Activated CD4-positive, alpha-beta memory T cell treated with anti-CD3 and anti-CD28 coated beads, Interleukin-2, amount 10 ng/mL, durations not matched to agents 7 days and 5 days (primary cell): ENCODE results near the gene RBFOX2. TPM values are rescaled to one million over a fixed set of nuclear protein-coding genes. Genes with fewer than 3 reads are reported as not detected.

Experiments
- CTCF ChIA-PET: fragments of 350-600 bp; sonication (Branson Sonifier 250); formaldehyde crosslinking; loops from one replicate; lab custom pipeline; 2021; ENCODE audit warnings: antibody characterized with exemption, inconsistent platforms; lab: Charles Lee
- POLR2A ChIA-PET: fragments of 350-600 bp; sonication (Branson Sonifier 250); formaldehyde crosslinking; loops from one replicate; lab custom pipeline; 2021; ENCODE audit warnings: antibody characterized with exemption; lab: Charles Lee
- DNase-seq: peaks from one replicate; pipeline ENCODE4 v3.0.0-alpha.2; 2020
- H3K27ac Mint-ChIP-seq: one replicate; pipeline ENCODE4 v1.8.0; 2021; ENCODE audit warnings: mild to moderate bottlenecking, mixed read lengths
- H3K27me3 Mint-ChIP-seq: one replicate; pipeline ENCODE4 v1.8.0; 2021; ENCODE audit warnings: mixed read lengths
- H3K36me3 Mint-ChIP-seq: one replicate; pipeline ENCODE4 v1.8.0; 2021; ENCODE audit warnings: low read depth, mixed read lengths
- H3K4me1 Mint-ChIP-seq: one replicate; pipeline ENCODE4 v1.8.0; 2021; ENCODE audit warnings: mixed read lengths
- H3K4me3 Mint-ChIP-seq: one replicate; pipeline ENCODE4 v1.8.0; 2021; ENCODE audit warnings: mild to moderate bottlenecking, mixed read lengths
- H3K9me3 Mint-ChIP-seq: one replicate; pipeline ENCODE4 v1.8.0; 2021; ENCODE audit warnings: mixed read lengths
- total RNA-seq, 2 experiments: library from RNA; stranded (reverse); gene quantifications; one replicate each; pipeline ENCODE4 v1.2.3, GENCODE V29; 2021

RBFOX2 gene
- total RNA-seq, 2 experiments from 2014 or later, result 0.83 to 1.4 TPM

GRCh38 chr22:35923026-35923425 is 105.6 kb downstream of the RBFOX2 start:
- peaks cover 4% of the 10 kb centered on the region for H3K4me1 Mint-ChIP-seq
- ChIA-PET POLR2A (interaction anchor here (1.4 kb wide), 1 partner anchor 10 kb away, joined by 3 read pairs; no protein-coding TSS in a partner anchor), CTCF (interaction anchor here (1.3 kb wide), 1 partner anchor 81 kb away, joined by 4 read pairs; no protein-coding TSS in a partner anchor)
- H3K4me3 Mint-ChIP-seq, result no peak overlapping the region
- DNase-seq, result no peak
- H3K27me3 Mint-ChIP-seq, result peaks cover 2% of the 10 kb centered on the region
- H3K36me3 Mint-ChIP-seq, result no peaks in the 10 kb centered on the region
- H3K9me3 Mint-ChIP-seq, result no peaks in the 10 kb centered on the region
- H3K27ac Mint-ChIP-seq, result no peak overlapping the region

GRCh38 chr22:35921777-35922176 is 106.8 kb downstream of the RBFOX2 start:
- Mint-ChIP-seq H3K27ac (no peak overlapping the region), H3K36me3 (no peaks in the 10 kb centered on the region), H3K4me3 (no peak overlapping the region), H3K27me3 (no peaks in the 10 kb centered on the region), H3K4me1 (peaks cover 4% of the 10 kb centered on the region), H3K9me3 (no peaks in the 10 kb centered on the region)
- peak; percentile 40 for DNase-seq
- ChIA-PET CTCF (interaction anchor here (0.9 to 1.3 kb wide), 3 partner anchors 80 to 295 kb away, joined by 3 to 4 read pairs (median 4); no protein-coding TSS in a partner anchor), POLR2A (no interaction called here)

GRCh38 chr22:35921044-35921443 is 107.6 kb downstream of the RBFOX2 start:
- Mint-ChIP-seq H3K27me3 (no peaks in the 10 kb centered on the region), H3K9me3 (no peaks in the 10 kb centered on the region), H3K36me3 (no peaks in the 10 kb centered on the region), H3K4me1 (peaks cover 4% of the 10 kb centered on the region), H3K4me3 (no peak overlapping the region), H3K27ac (no peak overlapping the region)
- ChIA-PET CTCF (interaction anchor here (0.6 kb wide), 1 partner anchor 95 kb away, joined by 3 read pairs; no protein-coding TSS in a partner anchor), POLR2A (no interaction called here)
- DNase-seq, result no peak

GRCh38 chr22:35919002-35919542 is 109.6 kb downstream of the RBFOX2 start:
- POLR2A ChIA-PET, result no interaction called here
- CTCF ChIA-PET, result interaction anchor here (0.7 to 1.2 kb wide), 2 partner anchors 12 to 16 kb away, joined by 3 read pairs; no protein-coding TSS in a partner anchor
- no peak overlapping the region for H3K27ac Mint-ChIP-seq

GRCh38 chr22:35918456-35918855 is 110.2 kb downstream of the RBFOX2 start:
- Mint-ChIP-seq H3K27me3 (peaks cover 2% of the 10 kb centered on the region), H3K4me1 (peaks cover 11% of the 10 kb centered on the region), H3K9me3 (no peaks in the 10 kb centered on the region), H3K36me3 (no peaks in the 10 kb centered on the region), H3K27ac (no peak overlapping the region), H3K4me3 (no peak overlapping the region)
- POLR2A ChIA-PET, result no interaction called here
- CTCF ChIA-PET, result interaction anchor here (1.2 kb wide), 1 partner anchor 13 kb away, joined by 3 read pairs; no protein-coding TSS in a partner anchor
- DNase-seq, result no peak

More at GRCh38 chr22:35919002-35919542, 109.6 kb downstream of the RBFOX2 start:
- Mint-ChIP-seq H3K4me3 (no peak overlapping the region), H3K36me3 (no peaks in the 10 kb centered on the region), H3K4me1 (peaks cover 11% of the 10 kb centered on the region), H3K9me3 (no peaks in the 10 kb centered on the region), H3K27me3 (peaks cover 2% of the 10 kb centered on the region)
- DNase-seq, result no peak

- no peaks in the 10 kb centered on the region for H3K36me3 Mint-ChIP-seq
- H3K27me3 Mint-ChIP-seq, result peaks cover 2% of the 10 kb centered on the region
- ChIA-PET CTCF (no interaction called here), POLR2A (no interaction called here)
- peaks cover 11% of the 10 kb centered on the region for H3K4me1 Mint-ChIP-seq
- no peaks in the 10 kb centered on the region for H3K9me3 Mint-ChIP-seq
- no peak overlapping the region for H3K4me3 Mint-ChIP-seq
- no peak overlapping the region for H3K27ac Mint-ChIP-seq
- DNase-seq, result no peak
Measured at GRCh38 chr22:35917651-35918050, 111.0 kb downstream of the RBFOX2 start.

GRCh38 chr22:35915477-35916013 is 113.1 kb downstream of the RBFOX2 start:
- CTCF ChIA-PET, result interaction anchor here (1.1 to 1.3 kb wide), 2 partner anchors 150 to 565 kb away, joined by 3 to 5 read pairs; no protein-coding TSS in a partner anchor
- H3K9me3 Mint-ChIP-seq, result no peaks in the 10 kb centered on the region
- H3K4me1 Mint-ChIP-seq, result peaks cover 7% of the 10 kb centered on the region
- H3K27me3 Mint-ChIP-seq, result peaks cover 2% of the 10 kb centered on the region
- no peaks in the 10 kb centered on the region for H3K36me3 Mint-ChIP-seq
- DNase-seq, result no peak
- POLR2A ChIA-PET, result no interaction called here
- H3K27ac Mint-ChIP-seq, result no peak overlapping the region
- H3K4me3 Mint-ChIP-seq, result no peak overlapping the region

- Mint-ChIP-seq H3K9me3 (no peaks in the 10 kb centered on the region), H3K4me3 (no peak overlapping the region), H3K27ac (no peak overlapping the region), H3K36me3 (no peaks in the 10 kb centered on the region), H3K4me1 (peaks cover 7% of the 10 kb centered on the region), H3K27me3 (peaks cover 2% of the 10 kb centered on the region)
- DNase-seq, result no peak
- POLR2A ChIA-PET, result no interaction called here
- CTCF ChIA-PET, result interaction anchor here (1.1 kb wide), 1 partner anchor 151 kb away, joined by 5 read pairs; no protein-coding TSS in a partner anchor
Measured at GRCh38 chr22:35914665-35915476, 113.8 kb downstream of the RBFOX2 start.

GRCh38 chr22:35914357-35914664 is 114.3 kb downstream of the RBFOX2 start:
- ChIA-PET CTCF (no interaction called here), POLR2A (no interaction called here)
- no peaks in the 10 kb centered on the region for H3K9me3 Mint-ChIP-seq
- no peaks in the 10 kb centered on the region for H3K36me3 Mint-ChIP-seq
- DNase-seq, result no peak
- no peak overlapping the region for H3K4me3 Mint-ChIP-seq
- H3K27ac Mint-ChIP-seq, result no peak overlapping the region
- H3K27me3 Mint-ChIP-seq, result peaks cover 2% of the 10 kb centered on the region
- peaks cover 7% of the 10 kb centered on the region for H3K4me1 Mint-ChIP-seq

- Mint-ChIP-seq H3K4me1 (peaks cover 7% of the 10 kb centered on the region), H3K9me3 (no peaks in the 10 kb centered on the region), H3K27me3 (peaks cover 2% of the 10 kb centered on the region), H3K4me3 (no peak overlapping the region), H3K27ac (no peak overlapping the region), H3K36me3 (no peaks in the 10 kb centered on the region)
- CTCF ChIA-PET, result no interaction called here
- no peak for DNase-seq
- POLR2A ChIA-PET, result no interaction called here
Measured at GRCh38 chr22:35913925-35914324, 114.7 kb downstream of the RBFOX2 start.

GRCh38 chr22:35912658-35913057 is 116.0 kb downstream of the RBFOX2 start:
- Mint-ChIP-seq H3K9me3 (no peaks in the 10 kb centered on the region), H3K4me3 (no peak overlapping the region), H3K36me3 (no peaks in the 10 kb centered on the region), H3K27ac (no peak overlapping the region), H3K27me3 (peaks cover 2% of the 10 kb centered on the region), H3K4me1 (peaks cover 7% of the 10 kb centered on the region)
- POLR2A ChIA-PET, result no interaction called here
- no peak for DNase-seq
- CTCF ChIA-PET, result no interaction called here

GRCh38 chr22:35911877-35912276 is 116.7 kb downstream of the RBFOX2 start:
- H3K27ac Mint-ChIP-seq, result no peak overlapping the region
- no peak for DNase-seq
- CTCF ChIA-PET, result no interaction called here
- H3K36me3 Mint-ChIP-seq, result no peaks in the 10 kb centered on the region
- peaks cover 2% of the 10 kb centered on the region for H3K27me3 Mint-ChIP-seq
- H3K4me1 Mint-ChIP-seq, result peaks cover 7% of the 10 kb centered on the region
- no peaks in the 10 kb centered on the region for H3K9me3 Mint-ChIP-seq
- POLR2A ChIA-PET, result interaction anchor here (0.6 kb wide), 1 partner anchor 10 kb away, joined by 4 read pairs; no protein-coding TSS in a partner anchor
- H3K4me3 Mint-ChIP-seq, result no peak overlapping the region

- Mint-ChIP-seq H3K36me3 (no peaks in the 10 kb centered on the region), H3K27me3 (peaks cover 2% of the 10 kb centered on the region), H3K4me3 (no peak overlapping the region), H3K9me3 (no peaks in the 10 kb centered on the region), H3K4me1 (peaks cover 7% of the 10 kb centered on the region), H3K27ac (no peak overlapping the region)
- ChIA-PET CTCF (no interaction called here), POLR2A (no interaction called here)
- no peak for DNase-seq
Measured at GRCh38 chr22:35910926-35911325, 117.7 kb downstream of the RBFOX2 start.
